NB4 (cell line): ENCODE measurements around the gene BCOR.

Experiments
- DNase-seq: peaks from one replicate; pipeline ENCODE4 v3.0.0; 2010; ENCODE audit warnings: low read depth
- H3K4me3 ChIP-seq: one replicate; pipeline ENCODE4 v1.5.1; 2011; ENCODE audit warnings: mild to moderate bottlenecking, low read depth, low read length, moderate library complexity
- CTCF ChIP-seq: IDR thresholded peaks from one replicate; pipeline ENCODE4 v1.5.1; 2012; ENCODE audit warnings: low read depth, low read length
- MYC ChIP-seq: IDR thresholded peaks from 2 replicates; pipeline ENCODE4 v1.6.1; 2011; ENCODE audit warnings: low read depth, low read length
- POLR2A ChIP-seq: IDR thresholded peaks from 2 replicates; pipeline ENCODE4 v1.6.1; 2011; ENCODE audit warnings: mild to moderate bottlenecking; ENCODE audit not compliant: insufficient read length; ENCODE audit errors: extremely low read depth
- TF ChIP-seq, protein P1 (sequence below): IDR thresholded peaks from 2 replicates; pipeline ENCODE4 v1.6.1; 2011; ENCODE audit warnings: low read depth, low read length

BCOR gene

DNA sequence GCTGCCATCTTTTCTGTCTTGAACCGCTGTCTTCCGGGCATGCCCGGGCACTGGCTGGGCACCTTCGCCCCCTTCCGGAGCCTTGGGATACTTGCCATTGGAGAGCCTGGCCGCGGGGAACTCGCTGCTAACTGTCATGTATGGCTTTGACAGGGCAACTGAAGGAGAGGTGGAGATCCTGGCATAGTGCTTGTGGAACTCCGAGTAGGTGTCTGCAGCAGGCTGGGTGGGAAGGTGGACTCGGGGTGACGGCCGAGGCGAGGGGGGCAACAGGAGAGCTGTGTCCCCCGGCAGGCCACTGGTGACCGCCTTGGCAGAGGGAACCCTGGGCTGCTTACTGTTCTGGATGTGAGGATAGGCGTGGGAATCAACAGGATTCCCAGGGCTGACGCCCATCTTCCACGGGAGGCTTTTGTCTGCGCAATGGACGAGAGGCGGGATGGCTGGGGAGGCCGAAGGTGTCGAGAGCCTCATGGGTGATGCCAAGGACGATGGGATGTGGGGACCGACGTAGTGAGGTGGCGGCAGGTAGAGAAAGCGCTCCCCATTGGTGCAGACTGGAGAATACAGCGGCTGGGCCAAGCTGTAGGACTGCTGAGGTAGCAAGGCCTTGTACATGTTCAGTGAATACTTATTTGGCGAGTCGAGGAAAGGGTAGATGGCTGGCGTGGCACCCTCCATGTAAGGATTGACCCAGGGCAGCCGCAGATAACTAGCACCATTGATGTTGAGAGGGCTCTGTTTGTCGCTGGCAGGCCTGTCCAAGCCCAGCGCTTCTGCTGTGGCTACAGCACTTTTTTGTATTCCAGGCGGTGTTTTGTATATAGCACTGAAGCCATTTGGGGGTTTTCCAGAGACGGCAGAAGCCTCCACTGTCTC lies 23.4 kb downstream of the BCOR start:
- TF ChIP-seq MYC: no peak
- no peak for TF ChIP-seq CTCF
- TF ChIP-seq POLR2A: no peak
- TF ChIP-seq, protein P1, sequence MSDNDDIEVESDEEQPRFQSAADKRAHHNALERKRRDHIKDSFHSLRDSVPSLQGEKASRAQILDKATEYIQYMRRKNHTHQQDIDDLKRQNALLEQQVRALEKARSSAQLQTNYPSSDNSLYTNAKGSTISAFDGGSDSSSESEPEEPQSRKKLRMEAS: no peak
- H3K4me3 ChIP-seq: no peak overlapping the region
- DNase-seq: no peak

GRCh38 chrX:40073439-40074054 lies 24.2 kb downstream of the BCOR start:
- no peak for TF ChIP-seq MYC
- no peak for TF ChIP-seq POLR2A
- TF ChIP-seq, protein P1: no peak
- TF ChIP-seq CTCF: no peak
- H3K4me3 ChIP-seq: no peak overlapping the region
- no peak for DNase-seq

DNA sequence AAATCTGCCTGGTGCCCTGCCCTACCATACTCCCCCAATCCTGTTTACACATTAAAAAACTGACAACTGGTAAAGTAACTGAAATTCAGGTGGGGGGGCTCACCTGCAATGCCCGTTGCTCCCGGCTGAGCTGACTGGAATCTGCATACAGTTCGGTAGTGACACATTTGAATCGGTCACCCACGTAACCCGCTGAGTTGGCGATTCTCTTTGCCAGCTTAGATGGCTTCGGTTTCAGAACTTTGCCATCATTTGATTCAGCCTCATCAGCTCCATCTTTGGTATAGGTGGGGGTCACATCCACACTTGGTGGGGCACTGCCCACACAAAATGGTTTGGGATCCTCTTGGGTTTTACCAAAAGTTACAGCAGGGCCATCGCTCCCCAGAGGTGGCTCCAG lies 25.5 kb downstream of the BCOR start:
- H3K4me3 ChIP-seq: no peak overlapping the region
- DNase-seq: no peak
- TF ChIP-seq, protein P1: no peak

- no peak overlapping the region for H3K4me3 ChIP-seq
- TF ChIP-seq MYC (no peak), CTCF (no peak), POLR2A (no peak)
- TF ChIP-seq, protein P1: no peak
- peak; percentile 45 for DNase-seq
Measured at GRCh38 chrX:40068048-40068447, 29.7 kb downstream of the BCOR start.

DNA sequence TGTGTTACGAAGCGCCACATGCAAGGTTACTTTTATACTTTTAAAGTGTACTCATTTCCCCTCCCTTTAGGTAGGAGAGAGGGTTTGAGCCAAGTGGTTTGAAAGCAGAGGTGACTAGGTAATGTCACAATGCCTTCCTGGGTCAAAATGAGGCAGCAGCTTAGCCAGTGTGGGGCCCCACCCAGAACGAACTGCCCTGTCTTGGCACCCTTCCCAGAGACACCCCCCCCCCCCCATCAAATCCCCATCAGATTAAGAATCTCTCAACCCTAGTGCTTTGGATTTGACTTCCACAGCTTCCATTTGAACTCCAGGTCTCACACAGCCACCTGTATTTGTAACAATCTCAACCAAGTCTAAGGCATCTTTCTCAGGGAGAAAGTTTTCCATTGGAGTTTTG lies 31.1 kb downstream of the BCOR start:
- no peak overlapping the region for H3K4me3 ChIP-seq
- no peak for DNase-seq
- no peak for TF ChIP-seq POLR2A
- TF ChIP-seq CTCF: no peak
- no peak for TF ChIP-seq MYC
- TF ChIP-seq, protein P1: no peak

GRCh38 chrX:40065296-40066046 lies 32.3 kb downstream of the BCOR start:
- H3K4me3 ChIP-seq: no peak overlapping the region
- TF ChIP-seq, protein P1: no peak
- TF ChIP-seq MYC (no peak), POLR2A (no peak), CTCF (no peak)
- DNase-seq: no peak
